Erythroblast (primary cell): ENCODE data around the gene GORASP2.
A peak's percentile ranks its signal among the peaks of the same experiment; 100 is the strongest.

Experiments used
- DNase-seq, 2 experiments: peaks; one replicate each; lab custom pipeline; 2025; lab: John Stamatoyannopoulos, UW
- GATA1 ChIP-seq: IDR thresholded peaks from 2 replicates; pipeline ENCODE4 v1.6.1; 2011; ENCODE audit warnings: low read depth, mild to moderate bottlenecking, control low read depth, low read length, moderate library complexity
- POLR2A ChIP-seq: IDR thresholded peaks from 2 replicates; pipeline ENCODE4 v1.6.1; 2011; ENCODE audit warnings: mild to moderate bottlenecking, low read length

Gene GORASP2

GRCh38 chr2:170930131-170930990 lies 1.3 kb downstream of the GORASP2 start:
- DNase-seq, result peak; percentile 67 to 82
- TF ChIP-seq GATA1, result no peak
- peak; percentile 37 for TF ChIP-seq POLR2A

- DNase-seq, result no peak
- TF ChIP-seq POLR2A (no peak), GATA1 (no peak)
Observed at GRCh38 chr2:170930991-170931266, 1.9 kb downstream of the GORASP2 start.

GRCh38 chr2:170932166-170932565 lies 3.1 kb downstream of the GORASP2 start:
- no peak for TF ChIP-seq POLR2A
- no peak for TF ChIP-seq GATA1
- peak in 1 of 2 experiments; percentile 10 for DNase-seq

GRCh38 chr2:170932948-170933347 lies 3.9 kb downstream of the GORASP2 start:
- no peak for DNase-seq
- TF ChIP-seq POLR2A, result no peak
- no peak for TF ChIP-seq GATA1

- DNase-seq, result peak in 1 of 2 experiments; percentile 50
- TF ChIP-seq GATA1 (no peak), POLR2A (no peak)
Observed at GRCh38 chr2:170937709-170938379, 8.8 kb downstream of the GORASP2 start.

- no peak for DNase-seq
- TF ChIP-seq GATA1 (no peak), POLR2A (no peak)
Observed at GRCh38 chr2:170940066-170940465, 11.0 kb downstream of the GORASP2 start.

GRCh38 chr2:170942615-170943014 lies 13.6 kb downstream of the GORASP2 start:
- DNase-seq, result no peak
- TF ChIP-seq GATA1 (no peak), POLR2A (no peak)

GRCh38 chr2:170943041-170943440 lies 14.0 kb downstream of the GORASP2 start:
- DNase-seq, result no peak
- TF ChIP-seq POLR2A (no peak), GATA1 (no peak)

GRCh38 chr2:170943596-170943995 lies 14.5 kb downstream of the GORASP2 start:
- TF ChIP-seq GATA1, result no peak
- TF ChIP-seq POLR2A, result no peak
- no peak for DNase-seq

GRCh38 chr2:170944545-170944944 lies 15.5 kb downstream of the GORASP2 start:
- no peak for TF ChIP-seq POLR2A
- TF ChIP-seq GATA1, result no peak
- no peak for DNase-seq

- no peak for DNase-seq
- TF ChIP-seq GATA1, result no peak
- TF ChIP-seq POLR2A, result no peak
Observed at GRCh38 chr2:170949415-170949814, 20.4 kb downstream of the GORASP2 start.

- no peak for DNase-seq
- no peak for TF ChIP-seq GATA1
- TF ChIP-seq POLR2A, result no peak
Observed at GRCh38 chr2:170950221-170950761, 21.2 kb downstream of the GORASP2 start.

- TF ChIP-seq GATA1 (no peak), POLR2A (no peak)
- no peak for DNase-seq
Observed at GRCh38 chr2:170953941-170954340, 24.9 kb downstream of the GORASP2 start.

GRCh38 chr2:170963386-170963785 lies 34.3 kb downstream of the GORASP2 start:
- TF ChIP-seq GATA1, result no peak
- no peak for DNase-seq
